Measurements from ENCODE around the gene MEMO1.
A peak's percentile ranks its signal among the peaks of the same experiment; 100 is the strongest.

MEMO1 gene

DNA sequence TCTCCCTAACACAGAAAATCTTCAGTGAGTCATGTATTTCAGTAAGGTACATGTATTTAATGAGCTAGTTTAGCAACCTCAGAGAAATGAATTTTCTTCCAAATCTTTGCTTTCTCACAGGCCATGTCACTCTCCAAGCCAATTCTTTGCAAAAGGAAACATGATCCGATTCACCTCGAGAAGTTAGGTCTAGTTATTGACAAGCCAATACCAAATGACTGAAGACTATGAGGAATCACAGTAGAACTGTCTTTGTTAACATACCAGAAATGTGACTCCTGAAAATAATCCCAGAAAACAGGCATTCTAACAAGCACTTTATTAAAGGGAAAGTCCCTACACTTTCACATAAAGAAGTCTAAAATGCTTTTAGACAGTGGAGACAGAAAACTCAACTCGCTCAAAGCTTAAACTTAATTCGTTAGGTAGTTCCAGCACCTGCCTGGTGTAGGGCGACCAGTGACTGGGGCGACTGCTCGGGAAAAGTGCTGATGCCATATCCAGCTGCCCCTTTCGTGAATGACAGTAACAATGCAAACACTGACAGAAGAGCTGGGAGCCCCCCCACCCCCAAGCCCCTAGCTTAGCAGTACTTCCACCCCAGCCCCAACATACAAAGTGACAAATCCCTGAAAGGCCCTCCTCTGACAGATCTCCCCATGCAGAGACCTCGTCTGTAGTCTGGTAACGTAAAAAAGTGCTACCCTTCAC is 1.8 kb downstream of the MEMO1 start:
- Histone ChIP-seq H3K36me3 (0 out of 2 replicates have a peak, but pooled peaks cover 3% of the 10 kb centered on the region), H3K4me1 (no peaks in the 10 kb centered on the region), H3K27me3 (no peaks in the 10 kb centered on the region), H3K4me3 (ENCODE audit: low read depth, low read length) (peak overlapping the region; percentile 91), H3K9me3 (no peaks in the 10 kb centered on the region)
- DNase-seq: peak; percentile 29
- no peak for TF ChIP-seq CTCF (IDR thresholded peaks at IDR 0.05; ENCODE audit: low read depth, low read length)

DNA sequence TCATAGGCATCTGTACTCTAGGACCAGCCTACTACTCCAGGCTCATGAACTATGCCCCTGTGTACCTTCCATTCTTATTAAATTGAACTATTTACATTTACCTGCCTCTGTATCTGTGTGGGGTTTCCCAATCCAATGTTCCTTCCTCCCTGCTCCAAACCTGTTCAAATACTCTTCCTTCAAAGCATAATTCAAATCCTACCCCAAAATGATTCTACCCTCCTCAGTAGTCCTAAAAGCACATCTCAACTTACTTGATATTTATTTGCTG is 3.8 kb downstream of the MEMO1 start:
- Histone ChIP-seq H3K9me3 (no peaks in the 10 kb centered on the region), H3K36me3 (0 out of 2 replicates have a peak, but pooled peaks cover 3% of the 10 kb centered on the region), H3K27me3 (no peaks in the 10 kb centered on the region), H3K4me1 (no peaks in the 10 kb centered on the region), H3K4me3 (ENCODE audit: low read depth, low read length) (no peak overlapping the region)
- no peak for DNase-seq
- TF ChIP-seq CTCF (IDR thresholded peaks at IDR 0.05; ENCODE audit: low read depth, low read length): no peak

DNA sequence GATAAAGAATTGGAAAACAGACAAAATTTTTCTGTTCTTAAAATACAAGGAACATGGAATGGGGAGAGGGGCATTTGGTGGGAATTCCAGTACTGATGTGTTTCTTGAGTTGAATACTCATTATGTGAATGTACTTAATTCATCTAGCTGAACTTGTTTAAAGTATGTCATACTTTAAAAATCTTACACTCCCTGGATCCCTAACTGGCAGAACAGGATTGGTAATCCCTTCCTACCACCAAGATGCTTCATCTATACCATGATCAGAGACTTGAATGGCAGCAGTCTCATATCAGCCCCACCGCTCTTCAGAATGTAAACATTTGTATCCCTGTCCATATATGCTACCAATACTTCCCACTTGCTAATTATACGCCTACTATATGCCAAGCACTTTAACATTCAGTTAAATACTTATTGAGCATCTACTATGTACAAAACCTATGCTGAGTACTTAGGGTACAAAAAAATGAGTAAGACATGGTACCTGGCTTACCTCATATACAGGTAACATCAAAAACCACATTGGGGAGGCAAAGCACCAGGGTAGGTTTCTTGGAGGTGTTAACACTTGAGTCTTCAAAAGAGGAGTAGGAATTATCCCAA is 5.3 kb downstream of the MEMO1 start:
- Histone ChIP-seq H3K9me3 (no peaks in the 10 kb centered on the region), H3K36me3 (0 out of 2 replicates have a peak, but pooled peaks cover 3% of the 10 kb centered on the region), H3K4me1 (no peaks in the 10 kb centered on the region), H3K4me3 (ENCODE audit: low read depth, low read length) (no peak overlapping the region), H3K27me3 (no peaks in the 10 kb centered on the region)
- DNase-seq: no peak
- no peak for TF ChIP-seq CTCF (IDR thresholded peaks at IDR 0.05; ENCODE audit: low read depth, low read length)

DNA sequence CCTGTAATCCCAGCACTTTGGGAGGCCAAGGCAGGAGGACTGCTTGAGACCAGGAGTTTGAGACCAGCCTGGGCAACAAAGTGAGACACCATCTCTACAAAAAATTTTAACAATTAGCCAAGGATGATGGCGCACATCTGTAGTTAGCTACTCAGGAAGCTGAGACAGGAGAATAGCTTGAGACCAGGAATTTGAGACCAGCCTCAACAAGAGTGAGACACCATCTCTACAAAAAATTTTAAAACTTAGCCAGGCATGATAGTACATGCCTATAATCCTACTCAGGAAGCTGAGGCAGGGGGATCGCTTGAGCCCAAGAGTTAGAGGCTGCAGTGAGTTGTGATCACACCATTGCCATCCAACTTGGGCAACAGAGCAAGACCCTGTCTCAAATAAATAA is 7.0 kb downstream of the MEMO1 start:
- H3K4me3 ChIP-seq (ENCODE audit: low read depth, low read length): no peak overlapping the region
- no peaks in the 10 kb centered on the region for H3K4me1 ChIP-seq
- H3K27me3 ChIP-seq: no peaks in the 10 kb centered on the region
- 0 out of 2 replicates have a peak, but pooled peaks cover 3% of the 10 kb centered on the region for H3K36me3 ChIP-seq
- H3K9me3 ChIP-seq: no peaks in the 10 kb centered on the region
- no peak for DNase-seq
- no peak for TF ChIP-seq CTCF (IDR thresholded peaks at IDR 0.05; ENCODE audit: low read depth, low read length)

GRCh38 chr2:32002406-32002805 is 8.4 kb downstream of the MEMO1 start:
- H3K27me3 ChIP-seq: no peaks in the 10 kb centered on the region
- H3K36me3 ChIP-seq: 0 out of 2 replicates have a peak, but pooled peaks cover 3% of the 10 kb centered on the region
- no peak for DNase-seq
- H3K4me3 ChIP-seq (ENCODE audit: low read depth, low read length): no peak overlapping the region
- TF ChIP-seq CTCF (IDR thresholded peaks at IDR 0.05; ENCODE audit: low read depth, low read length): no peak
- H3K4me1 ChIP-seq: no peaks in the 10 kb centered on the region
- no peaks in the 10 kb centered on the region for H3K9me3 ChIP-seq

GRCh38 chr2:31999438-31999837 is 11.4 kb downstream of the MEMO1 start:
- H3K4me3 ChIP-seq (ENCODE audit: low read depth, low read length): no peak overlapping the region
- no peaks in the 10 kb centered on the region for H3K4me1 ChIP-seq
- TF ChIP-seq CTCF (IDR thresholded peaks at IDR 0.05; ENCODE audit: low read depth, low read length): no peak
- no peaks in the 10 kb centered on the region for H3K27me3 ChIP-seq
- H3K36me3 ChIP-seq: no peaks in the 10 kb centered on the region
- DNase-seq: no peak
- no peaks in the 10 kb centered on the region for H3K9me3 ChIP-seq

Measured in BE2C (cell line).